ENCODE data around the gene PLXNA3. TPM values are rescaled to one million over a fixed set of nuclear protein-coding genes. Genes with fewer than 3 reads are reported as not detected.
"Not testable (repeated sequence)": the region's sequence is repeated elsewhere in the genome, so short reads cannot be mapped to it uniquely, and the experiment has no call there.

Gene PLXNA3
- polyA plus RNA-seq, 1 experiment: 20.5 TPM

- TF ChIP-seq CTCF (IDR thresholded peaks at IDR 0.05; ENCODE audit: low read depth, low read length): no peak
- CTCF ChIA-PET: no interaction called here
- POLR2A ChIA-PET: interaction anchor here (0.5 to 2.2 kb wide), 7 partner anchors 8 to 62 kb away, joined by 3 to 12 read pairs (median 6); partner anchors contain the start of genes ATP6AP1, FAM3A and LAGE3
- peak within 1 kb of the TSS; percentile 93 for H3K27ac ChIP-seq (ENCODE audit: low read depth, low read length)
- H3K27me3 ChIP-seq (ENCODE audit: control insufficient read depth, insufficient read depth, low read length): no peaks in the 10 kb centered on the region
- DNase-seq (ENCODE audit: low read depth, low spot score): peak; percentile 74
- no peaks in the 10 kb centered on the region for H3K9me3 ChIP-seq (ENCODE audit: control insufficient read depth, insufficient read depth, low read length)
- peak within 1 kb of the TSS; percentile 67 for H3K4me3 ChIP-seq (ENCODE audit: low read depth, low read length)
Measured at GRCh38 chrX:154490414-154491083, 32.5 kb downstream of the PLXNA3 start, which contains the start of gene SLC10A3. TSS of gene SLC10A3 (minus strand) at chrX:154490629. CDS start at chrX:154488940, 1,689 bp downstream.

GRCh38 chrX:154494715-154495114, 36.6 kb downstream of the PLXNA3 start:
- CTCF ChIA-PET: no interaction called here
- TF ChIP-seq CTCF (IDR thresholded peaks at IDR 0.05; ENCODE audit: low read depth, low read length): no peak
- Histone ChIP-seq H3K9me3 (ENCODE audit: control insufficient read depth, insufficient read depth, low read length) (no peaks in the 10 kb centered on the region), H3K4me3 (ENCODE audit: low read depth, low read length) (no peak overlapping the region), H3K27ac (ENCODE audit: low read depth, low read length) (no peak overlapping the region), H3K27me3 (ENCODE audit: control insufficient read depth, insufficient read depth, low read length) (no peaks in the 10 kb centered on the region)
- no peak for DNase-seq (ENCODE audit: low read depth, low spot score)
- POLR2A ChIA-PET: no interaction called here

- DNase-seq (ENCODE audit: low read depth, low spot score): no peak
- ChIA-PET CTCF (no interaction called here), POLR2A (no interaction called here)
- no peak for TF ChIP-seq CTCF (IDR thresholded peaks at IDR 0.05; ENCODE audit: low read depth, low read length)
- no peaks in the 10 kb centered on the region for H3K9me3 ChIP-seq (ENCODE audit: control insufficient read depth, insufficient read depth, low read length)
- H3K27ac ChIP-seq (ENCODE audit: low read depth, low read length): no peak overlapping the region
- H3K27me3 ChIP-seq (ENCODE audit: control insufficient read depth, insufficient read depth, low read length): no peaks in the 10 kb centered on the region
- no peak overlapping the region for H3K4me3 ChIP-seq (ENCODE audit: low read depth, low read length)
Measured at GRCh38 chrX:154495472-154495922, 37.4 kb downstream of the PLXNA3 start.

- H3K27me3 ChIP-seq (ENCODE audit: control insufficient read depth, insufficient read depth, low read length); H3K9me3 ChIP-seq (ENCODE audit: control insufficient read depth, insufficient read depth, low read length); H3K27ac ChIP-seq (ENCODE audit: low read depth, low read length); POLR2A ChIA-PET; CTCF ChIA-PET; DNase-seq (ENCODE audit: low read depth, low spot score); H3K4me3 ChIP-seq (ENCODE audit: low read depth, low read length): not testable (repeated sequence)
Measured at GRCh38 chrX:154496591-154497137, 38.6 kb downstream of the PLXNA3 start.

GRCh38 chrX:154501423-154501822, 43.3 kb downstream of the PLXNA3 start:
- not testable (repeated sequence) for H3K27me3 ChIP-seq (ENCODE audit: control insufficient read depth, insufficient read depth, low read length); H3K9me3 ChIP-seq (ENCODE audit: control insufficient read depth, insufficient read depth, low read length); DNase-seq (ENCODE audit: low read depth, low spot score); H3K27ac ChIP-seq (ENCODE audit: low read depth, low read length); H3K4me3 ChIP-seq (ENCODE audit: low read depth, low read length)
- POLR2A ChIA-PET: interaction anchor here (0.6 kb wide), 1 partner anchor 8 kb away, joined by 8 read pairs; no protein-coding TSS in a partner anchor
- CTCF ChIA-PET: interaction anchor here (0.6 kb wide), 1 partner anchor 49 kb away, joined by 3 read pairs; no protein-coding TSS in a partner anchor

GRCh38 chrX:154502098-154502497, 44.0 kb downstream of the PLXNA3 start:
- TF ChIP-seq CTCF (IDR thresholded peaks at IDR 0.05; ENCODE audit: low read depth, low read length): no peak
- H3K4me3 ChIP-seq (ENCODE audit: low read depth, low read length): no peak overlapping the region
- DNase-seq (ENCODE audit: low read depth, low spot score): no peak
- no peak overlapping the region for H3K27ac ChIP-seq (ENCODE audit: low read depth, low read length)
- POLR2A ChIA-PET: interaction anchor here (0.6 kb wide), 1 partner anchor 9 kb away, joined by 8 read pairs; no protein-coding TSS in a partner anchor
- H3K27me3 ChIP-seq (ENCODE audit: control insufficient read depth, insufficient read depth, low read length): no peaks in the 10 kb centered on the region
- H3K9me3 ChIP-seq (ENCODE audit: control insufficient read depth, insufficient read depth, low read length): no peaks in the 10 kb centered on the region
- CTCF ChIA-PET: interaction anchor here (0.6 to 0.7 kb wide), 2 partner anchors 50 to 91 kb away, joined by 3 read pairs; partner anchors contain the start of gene TAFAZZIN
